Small intestine (tissue), 7 donors: ENCODE results near the gene KIAA1755. TPM values are rescaled to one million over a fixed set of nuclear protein-coding genes. Genes with fewer than 3 reads are reported as not detected.

Experiments
- DNase-seq, 2 donors: peaks; one replicate each; pipeline versions ENCODE4 v3.0.0 to v3.0.0-alpha.2; 2013
- FAIRE-seq: peaks from 2 replicates; lab custom pipeline; 2012; peaks lifted over from hg19 to GRCh38; lab: Jason Lieb, UNC
- H3K27ac ChIP-seq, 3 donors: one replicate each; pipeline ENCODE4 v1.5.1; 2013; ENCODE audit warnings: low read length in 2 of 3, mild to moderate bottlenecking in 2 of 3, control low read depth in 1 of 3, inconsistent platforms in 1 of 3, low read depth in 1 of 3, moderate library complexity in 1 of 3
- H3K27me3 ChIP-seq, 3 donors: one replicate each; pipeline ENCODE4 v1.6.1; 2013; ENCODE audit warnings: low read length in 3 of 3, inconsistent platforms in 1 of 3; ENCODE audit not compliant: control insufficient read depth in 3 of 3, insufficient read depth in 3 of 3
- H3K36me3 ChIP-seq, 3 donors: one replicate each; pipeline ENCODE4 v1.6.1; 2013; ENCODE audit warnings: low read length in 3 of 3, inconsistent platforms in 1 of 3, low read depth in 1 of 3, mild to moderate bottlenecking in 1 of 3, moderate library complexity in 1 of 3; ENCODE audit not compliant: control insufficient read depth in 3 of 3, insufficient read depth in 2 of 3
- H3K4me1 ChIP-seq, 3 donors: one replicate each; pipeline ENCODE4 v1.6.1; 2013; ENCODE audit warnings: low read length in 2 of 3, inconsistent platforms in 1 of 3, low read depth in 1 of 3, mild to moderate bottlenecking in 1 of 3, moderate library complexity in 1 of 3; ENCODE audit not compliant: control insufficient read depth in 3 of 3, insufficient read depth in 2 of 3
- H3K4me3 ChIP-seq, 3 donors: one replicate each; pipeline ENCODE4 v1.5.1; 2013; ENCODE audit warnings: low read length in 3 of 3, control low read depth in 1 of 3, inconsistent platforms in 1 of 3, low read depth in 1 of 3, mild to moderate bottlenecking in 1 of 3, moderate library complexity in 1 of 3
- H3K9me3 ChIP-seq, 2 donors: one replicate each; pipeline ENCODE4 v1.6.1; 2013; ENCODE audit warnings: low read depth in 1 of 2, low read length in 1 of 2; ENCODE audit not compliant: control insufficient read depth in 2 of 2, insufficient read depth in 1 of 2
- WGBS, 3 donors: extraction: QIAGEN DNeasy Blood & Tissue Kit; methylation state at CpG; one replicate each; pipeline ENCODE4 v1.1.7; 2013; 5-methylcytosine and 5-hydroxymethylcytosine counted together
- polyA plus RNA-seq, 4 donors: library from polyadenylated mRNA; stranded (reverse) in 3 of 4; unstranded in 1 of 4; fragments of 200-250 nt in 3 of 4; fragments of 120-200 nt in 1 of 4; gene quantifications; one replicate each; pipeline versions ENCODE4 v1.2.1 to v1.2.3, GENCODE V29; 2013
- donor health status: healthy with polysubstance abuse.
- donor health status: control.
- donor health status: control.
- donor health status: Bipolar disorder and iron deficiency.
- donor health status: healthy.

Gene KIAA1755
- polyA plus RNA-seq, 4 donors: 0.45 to 5.6 (median 1.5) TPM

DNA sequence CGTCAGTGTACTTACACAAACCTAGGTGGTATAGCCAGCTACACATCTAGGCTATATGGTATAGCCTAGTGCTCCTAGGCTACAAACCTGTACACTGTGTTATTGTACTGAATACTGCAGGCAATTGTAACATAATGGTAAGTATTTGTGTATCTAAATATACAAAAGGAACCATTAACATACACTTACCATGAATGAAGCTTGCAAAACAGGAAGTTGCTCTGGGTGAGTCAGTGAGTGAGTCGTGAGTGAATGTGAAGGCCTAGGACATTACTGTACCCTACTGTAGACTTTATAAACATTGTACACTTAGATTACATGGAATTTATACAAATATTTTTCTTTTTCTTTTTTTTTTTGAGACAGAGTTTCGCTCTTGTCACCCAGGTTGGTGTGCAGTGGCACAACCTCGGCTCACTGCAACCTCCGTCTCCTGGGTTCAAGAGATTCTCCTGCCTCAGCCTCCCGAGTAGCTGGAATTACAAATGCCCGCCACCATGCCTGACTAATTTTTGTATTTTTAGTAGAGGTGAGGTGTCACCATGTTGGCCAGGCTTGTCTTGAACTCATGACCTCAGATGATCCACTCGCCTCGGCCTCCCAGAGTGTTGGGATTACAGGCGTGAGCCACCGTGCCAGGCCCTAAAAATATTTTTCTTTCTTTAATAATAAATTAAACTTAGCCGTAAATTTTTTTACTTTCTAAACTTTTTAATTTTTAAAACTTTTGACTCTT is 15.4 kb upstream of the KIAA1755 start:
- peaks cover 0 to 3% (median 0%) of the 10 kb centered on the region in 3 donors for H3K27me3 ChIP-seq
- H3K27ac ChIP-seq: no peak overlapping the region
- 81 to 86% (median 86%) methylated on average over 12 of the region's 12 CpGs for WGBS, 3 donors
- FAIRE-seq: no peak
- H3K4me3 ChIP-seq: no peak overlapping the region
- no peaks in the 10 kb centered on the region for H3K4me1 ChIP-seq
- no peaks in the 10 kb centered on the region for H3K36me3 ChIP-seq
- DNase-seq: no peak
- peaks cover 0 to under 1% of the 10 kb centered on the region in 2 donors for H3K9me3 ChIP-seq

GRCh38 chr20:38272961-38273360 is 12.4 kb upstream of the KIAA1755 start:
- peaks cover 0 to 3% (median 0%) of the 10 kb centered on the region in 3 donors for H3K27me3 ChIP-seq
- peak overlapping the region in 1 of 3 donors; percentile 55 for H3K27ac ChIP-seq
- H3K4me3 ChIP-seq: no peak overlapping the region
- H3K9me3 ChIP-seq: no peaks in the 10 kb centered on the region
- DNase-seq: no peak
- H3K36me3 ChIP-seq: no peaks in the 10 kb centered on the region
- WGBS, 3 donors: 41 to 56% (median 45%) methylated on average over 2 of the region's 2 CpGs
- H3K4me1 ChIP-seq: no peaks in the 10 kb centered on the region
- FAIRE-seq: no peak

DNA sequence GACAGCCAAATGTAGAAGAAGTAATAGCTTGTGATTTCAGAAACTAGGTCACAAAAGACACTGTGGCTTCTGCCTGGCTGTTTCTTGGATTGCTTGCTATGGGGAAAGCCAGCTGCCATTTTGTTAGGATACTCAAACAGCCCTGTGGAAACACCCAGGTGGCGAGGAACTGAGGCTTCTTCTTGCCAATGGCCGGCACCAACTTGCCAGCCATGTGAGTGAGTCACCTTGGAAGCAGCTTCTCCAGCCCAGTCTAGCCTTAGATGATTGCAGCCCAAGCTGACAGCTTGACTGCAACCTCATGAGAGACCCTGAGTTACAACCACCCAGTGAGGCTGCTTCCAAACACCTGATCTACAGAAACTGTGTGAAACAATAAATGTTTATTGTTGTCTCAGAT is 11.9 kb upstream of the KIAA1755 start:
- H3K9me3 ChIP-seq: no peaks in the 10 kb centered on the region
- no peak for DNase-seq
- peaks cover 0 to 3% (median 0%) of the 10 kb centered on the region in 3 donors for H3K27me3 ChIP-seq
- H3K4me1 ChIP-seq: no peaks in the 10 kb centered on the region
- H3K27ac ChIP-seq: peak overlapping the region in 1 of 3 donors; percentile 0
- no peaks in the 10 kb centered on the region for H3K36me3 ChIP-seq
- H3K4me3 ChIP-seq: no peak overlapping the region
- FAIRE-seq: no peak
- 80 to 90% (median 82%) methylated on average over 2 of the region's 2 CpGs for WGBS, 3 donors

DNA sequence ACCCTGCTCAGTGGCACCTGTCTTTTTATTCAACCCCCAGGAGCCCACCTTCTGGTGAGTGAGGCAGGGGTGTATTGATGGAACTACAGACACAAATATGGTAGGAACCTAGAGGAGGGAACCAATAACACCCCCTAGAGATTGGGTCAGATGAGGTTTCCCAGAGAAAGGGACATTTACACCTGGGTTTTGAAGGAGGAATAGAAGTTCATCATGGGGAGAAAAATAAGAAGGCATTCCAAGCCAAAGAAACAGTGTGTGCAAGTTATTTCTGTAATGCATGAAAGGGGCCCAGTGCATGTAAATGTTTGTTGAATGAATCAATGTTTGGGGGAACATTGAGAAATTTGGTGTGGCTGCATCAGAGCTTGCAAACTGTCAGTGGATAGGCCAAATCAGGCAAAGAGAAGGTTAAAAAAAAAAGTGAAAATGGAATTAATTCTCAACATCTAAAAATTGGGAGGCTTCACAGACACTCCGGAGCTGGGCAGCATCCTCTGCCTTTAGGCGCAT is 11.1 kb upstream of the KIAA1755 start:
- no peaks in the 10 kb centered on the region for H3K9me3 ChIP-seq
- 88 to 93% (median 91%) methylated on average over 2 of the region's 2 CpGs for WGBS, 3 donors
- H3K4me1 ChIP-seq: no peaks in the 10 kb centered on the region
- H3K27ac ChIP-seq: peak overlapping the region in 2 of 3 donors; percentile 17 to 22
- H3K36me3 ChIP-seq: no peaks in the 10 kb centered on the region
- FAIRE-seq (no peak), DNase-seq (no peak)
- no peak overlapping the region for H3K4me3 ChIP-seq
- H3K27me3 ChIP-seq: peaks cover 0 to 3% (median 0%) of the 10 kb centered on the region in 3 donors

DNA sequence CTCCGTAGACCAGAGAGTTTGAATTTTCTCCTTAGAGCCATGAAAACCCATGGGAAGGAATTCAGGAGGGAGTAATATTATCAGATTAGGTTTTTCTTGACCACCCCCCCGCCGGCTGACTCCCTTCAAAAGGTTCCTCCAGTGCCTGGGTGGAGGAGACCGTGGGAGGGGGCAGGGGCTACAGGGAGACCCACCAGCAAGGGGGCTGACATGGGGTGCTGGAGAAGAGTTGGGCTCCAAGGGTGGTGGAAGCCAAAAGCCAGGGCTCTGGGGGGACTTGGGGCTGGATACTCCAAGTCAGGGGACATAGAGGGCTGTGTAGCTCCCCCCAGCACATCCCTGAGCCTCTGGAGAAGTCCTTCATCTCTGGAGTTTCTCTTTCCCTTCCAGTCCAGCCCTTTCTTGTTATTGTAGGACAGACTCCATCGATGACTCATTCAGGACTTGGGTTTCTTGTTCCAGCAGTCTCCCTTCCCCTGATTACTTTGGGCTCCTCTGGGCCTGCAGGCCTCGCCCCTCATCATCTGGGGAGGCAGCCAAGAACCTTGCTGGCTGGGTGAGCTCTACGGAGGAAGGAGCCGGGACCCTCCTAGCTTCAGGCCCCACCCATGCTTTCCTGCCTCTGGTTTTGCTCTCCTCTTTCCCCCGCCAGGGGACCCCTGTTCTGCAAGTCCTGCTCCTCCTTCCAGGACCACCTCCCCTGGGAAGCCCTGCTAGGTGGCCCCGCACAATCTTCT is 10.5 kb upstream of the KIAA1755 start:
- DNase-seq (peak; percentile 8 to 24), FAIRE-seq (no peak)
- Histone ChIP-seq H3K9me3 (no peaks in the 10 kb centered on the region), H3K36me3 (no peaks in the 10 kb centered on the region), H3K27ac (peak overlapping the region in 2 of 3 donors; percentile 50 to 82), H3K4me1 (no peaks in the 10 kb centered on the region), H3K27me3 (peaks cover 0 to 3% (median 0%) of the 10 kb centered on the region in 3 donors), H3K4me3 (no peak overlapping the region)
- WGBS, 3 donors: 44 to 56% (median 52%) methylated on average over 10 of the region's 10 CpGs

DNA sequence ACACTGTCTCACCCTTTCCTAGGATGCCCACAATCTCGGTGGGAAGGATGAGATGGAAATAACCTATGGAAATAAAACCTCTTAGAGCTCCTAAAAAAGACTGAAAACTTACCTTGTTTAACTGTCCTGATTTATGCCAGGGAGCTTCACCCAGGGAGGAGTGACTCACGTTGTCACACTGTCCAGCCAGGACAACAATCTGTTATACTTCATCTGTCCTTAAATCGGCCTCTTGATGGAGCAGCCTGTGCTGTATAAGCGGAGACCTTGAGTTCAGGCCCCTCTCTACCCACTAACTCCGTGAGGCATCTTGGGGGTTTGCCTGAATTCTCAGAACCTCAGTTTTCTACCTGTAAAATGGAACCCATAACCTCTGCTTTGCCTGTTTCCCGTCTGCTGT is 9.2 kb upstream of the KIAA1755 start:
- 75 to 82% (median 77%) methylated on average over 6 of the region's 6 CpGs for WGBS, 3 donors
- no peaks in the 10 kb centered on the region for H3K9me3 ChIP-seq
- no peak for DNase-seq
- H3K27me3 ChIP-seq: peaks cover 0 to 3% (median 0%) of the 10 kb centered on the region in 3 donors
- H3K27ac ChIP-seq: no peak overlapping the region
- no peaks in the 10 kb centered on the region for H3K4me1 ChIP-seq
- no peaks in the 10 kb centered on the region for H3K36me3 ChIP-seq
- no peak overlapping the region for H3K4me3 ChIP-seq
- no peak for FAIRE-seq

GRCh38 chr20:38269040-38269439 is 8.5 kb upstream of the KIAA1755 start:
- H3K36me3 ChIP-seq: no peaks in the 10 kb centered on the region
- H3K4me3 ChIP-seq: no peak overlapping the region
- DNase-seq (no peak), FAIRE-seq (no peak)
- no peaks in the 10 kb centered on the region for H3K4me1 ChIP-seq
- 88 to 94% (median 92%) methylated on average over 3 of the region's 3 CpGs for WGBS, 3 donors
- no peaks in the 10 kb centered on the region for H3K9me3 ChIP-seq
- peaks cover 0 to 3% (median 0%) of the 10 kb centered on the region in 3 donors for H3K27me3 ChIP-seq
- H3K27ac ChIP-seq: no peak overlapping the region

DNA sequence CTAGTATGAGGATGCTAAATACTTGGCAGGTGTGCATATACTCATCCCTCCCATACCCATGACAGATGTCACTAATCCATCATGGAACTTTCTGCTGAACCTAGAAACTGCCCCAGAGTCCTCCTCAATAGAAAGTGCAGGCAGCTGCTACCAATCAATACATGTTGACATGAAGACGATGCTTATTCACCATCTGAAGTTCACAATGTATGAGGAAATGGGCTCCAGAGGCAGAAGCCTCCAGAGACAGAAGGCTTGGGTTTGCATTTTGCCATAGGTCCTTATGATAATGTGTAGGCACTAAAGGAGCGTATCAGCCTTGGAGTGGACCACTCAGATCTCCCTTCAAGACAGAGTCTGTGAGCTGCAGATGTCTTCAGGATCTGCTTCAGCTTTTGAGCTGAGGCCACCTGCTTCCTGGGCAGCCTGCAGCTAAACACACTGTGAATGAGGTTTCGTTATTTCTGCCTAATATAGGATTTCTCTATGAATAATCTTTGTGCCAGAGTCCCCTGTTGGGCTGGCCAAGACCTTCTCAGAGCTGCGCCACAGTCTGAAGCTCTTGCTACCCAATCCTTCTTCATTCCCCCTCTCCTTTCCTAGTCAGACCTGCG is 7.5 kb upstream of the KIAA1755 start:
- Histone ChIP-seq H3K36me3 (no peaks in the 10 kb centered on the region), H3K27me3 (peaks cover 0 to 3% (median 0%) of the 10 kb centered on the region in 3 donors), H3K27ac (no peak overlapping the region), H3K4me1 (no peaks in the 10 kb centered on the region), H3K9me3 (no peaks in the 10 kb centered on the region), H3K4me3 (no peak overlapping the region)
- DNase-seq (no peak), FAIRE-seq (no peak)
- 65 to 74% (median 69%) methylated on average over 5 of the region's 5 CpGs for WGBS, 3 donors
